Measurements from ENCODE around the gene PRKCA. TPM values are rescaled to one million over a fixed set of nuclear protein-coding genes. Genes with fewer than 3 reads are reported as not detected.

The PRKCA gene
- total RNA-seq, 4 donors from 2014 or later, result 9.8 to 25.6 (median 12.2) TPM

- H3K4me3 ChIP-seq, result no peak overlapping the region
- H3K4me1 ChIP-seq, result no peaks in the 10 kb centered on the region
- DNase-seq (ENCODE audit: low spot score in 2 of 2), result no peak
- H3K27ac ChIP-seq, result no peak overlapping the region
- 83% methylated on average over 8 of the region's 8 CpGs for WGBS
- no peaks in the 10 kb centered on the region for H3K27me3 ChIP-seq
- H3K9me3 ChIP-seq, result no peaks in the 10 kb centered on the region
- H3K36me3 ChIP-seq, result no peaks in the 10 kb centered on the region
- TF ChIP-seq CTCF (IDR thresholded peaks at IDR 0.05) (no peak), EP300 (IDR thresholded peaks at IDR 0.05) (no peak), POLR2A (IDR thresholded peaks at IDR 0.05) (no peak), POLR2AphosphoS5 (IDR thresholded peaks at IDR 0.05) (no peak)
These were observed 255.5 kb downstream of the PRKCA start for GRCh38 chr17:66557886-66558285.

GRCh38 chr17:66560691-66561090, 258.3 kb downstream of the PRKCA start:
- H3K27ac ChIP-seq, result no peak overlapping the region
- H3K9me3 ChIP-seq, result no peaks in the 10 kb centered on the region
- H3K4me3 ChIP-seq, result no peak overlapping the region
- 97% methylated on average over 7 of the region's 7 CpGs for WGBS
- no peaks in the 10 kb centered on the region for H3K4me1 ChIP-seq
- no peak for TF ChIP-seq CTCF (IDR thresholded peaks at IDR 0.05)
- TF ChIP-seq POLR2A (IDR thresholded peaks at IDR 0.05), result no peak
- TF ChIP-seq EP300 (IDR thresholded peaks at IDR 0.05), result no peak
- no peak for TF ChIP-seq POLR2AphosphoS5 (IDR thresholded peaks at IDR 0.05)
- DNase-seq (ENCODE audit: low spot score in 2 of 2), result no peak
- H3K27me3 ChIP-seq, result no peaks in the 10 kb centered on the region
- H3K36me3 ChIP-seq, result no peaks in the 10 kb centered on the region

GRCh38 chr17:66562119-66562518, 259.7 kb downstream of the PRKCA start:
- H3K4me3 ChIP-seq, result no peak overlapping the region
- no peaks in the 10 kb centered on the region for H3K9me3 ChIP-seq
- H3K27ac ChIP-seq, result no peak overlapping the region
- H3K4me1 ChIP-seq, result no peaks in the 10 kb centered on the region
- no peaks in the 10 kb centered on the region for H3K27me3 ChIP-seq
- DNase-seq (ENCODE audit: low spot score in 2 of 2), result no peak
- TF ChIP-seq EP300 (IDR thresholded peaks at IDR 0.05) (no peak), POLR2A (IDR thresholded peaks at IDR 0.05) (no peak)
- H3K36me3 ChIP-seq, result no peaks in the 10 kb centered on the region

GRCh38 chr17:66564992-66565465, 262.6 kb downstream of the PRKCA start:
- no peak overlapping the region for H3K4me3 ChIP-seq
- TF ChIP-seq POLR2AphosphoS5 (IDR thresholded peaks at IDR 0.05), result no peak
- no peak for TF ChIP-seq EP300 (IDR thresholded peaks at IDR 0.05)
- no peak for TF ChIP-seq POLR2A (IDR thresholded peaks at IDR 0.05)
- TF ChIP-seq CTCF (IDR thresholded peaks at IDR 0.05), result no peak
- no peaks in the 10 kb centered on the region for H3K4me1 ChIP-seq
- DNase-seq (ENCODE audit: low spot score in 2 of 2), result no peak
- H3K36me3 ChIP-seq, result no peaks in the 10 kb centered on the region
- no peak overlapping the region for H3K27ac ChIP-seq
- no peaks in the 10 kb centered on the region for H3K9me3 ChIP-seq
- 92% methylated on average over 4 of the region's 4 CpGs for WGBS
- no peaks in the 10 kb centered on the region for H3K27me3 ChIP-seq

- TF ChIP-seq CTCF (IDR thresholded peaks at IDR 0.05), result peak; percentile 19 to 83
- no peak for TF ChIP-seq POLR2AphosphoS5 (IDR thresholded peaks at IDR 0.05)
- 45% methylated on average over 15 of the region's 15 CpGs for WGBS
- peak in 1 of 2 donors; percentile 66 for DNase-seq (ENCODE audit: low spot score in 2 of 2)
- no peaks in the 10 kb centered on the region for H3K9me3 ChIP-seq
- H3K4me3 ChIP-seq, result no peak overlapping the region
- H3K4me1 ChIP-seq, result no peaks in the 10 kb centered on the region
- H3K36me3 ChIP-seq, result no peaks in the 10 kb centered on the region
- no peak overlapping the region for H3K27ac ChIP-seq
- no peaks in the 10 kb centered on the region for H3K27me3 ChIP-seq
These were observed 265.1 kb downstream of the PRKCA start for GRCh38 chr17:66567234-66568170.

Data from suprapubic skin (tissue), 4 donors.